Measurements from ENCODE around the gene P4HA1.

GRCh38 chr10:73095481-73096021 is 1.1 kb downstream of the P4HA1 start:
- TF ChIP-seq CTCF (IDR thresholded peaks at IDR 0.05 in 8 of 11, conservative IDR thresholded peaks at IDR 0.05 in 3 of 11) (no peak), POLR2A (IDR thresholded peaks at IDR 0.05) (peak in 1 of 3 donors; percentile 19), POLR2AphosphoS5 (IDR thresholded peaks at IDR 0.05) (no peak)

All from spleen (tissue), 7 donors.